H1 (cell line): Measurements from ENCODE around the gene CD63. TPM values are rescaled to one million over a fixed set of nuclear protein-coding genes. Genes with fewer than 3 reads are reported as not detected.

ENCODE experiments used
- KDM5A ChIP-seq: fragments of 200-600 bp; IDR thresholded peaks from 2 replicates; pipeline ENCODE4 v1.7.1; 2012; ENCODE audit warnings: mild to moderate bottlenecking, low read length, inconsistent platforms, mixed read lengths
- NRF1 ChIP-seq: IDR thresholded peaks from 2 replicates; pipeline ENCODE4 v1.6.1; 2011; ENCODE audit warnings: mild to moderate bottlenecking, low read depth, low read length, improper control_type of control experiment
- RAD21 ChIP-seq, 2 experiments: IDR thresholded peaks in 1 of 2; conservative IDR thresholded peaks in 1 of 2; 2 replicates each; pipeline ENCODE4 v1.6.1; 2011; ENCODE audit warnings: low read depth in 2 of 2, low read length in 2 of 2, improper control_type of control experiment in 1 of 2, inconsistent platforms in 1 of 2, mild to moderate bottlenecking in 1 of 2, moderate library complexity in 1 of 2
- RXRA ChIP-seq: IDR thresholded peaks from 2 replicates; pipeline ENCODE4 v1.6.1; 2011; ENCODE audit warnings: low read depth, mild to moderate bottlenecking, low read length, moderate library complexity; ENCODE audit not compliant: insufficient read depth
- polyA plus RNA-seq, 7 experiments: library from polyadenylated mRNA; depleted of rRNA in 3 of 7; stranded (reverse) in 5 of 7; unstranded in 2 of 7; fragments of >200 nt in 5 of 7; fragments of 200-250 nt in 2 of 7; gene quantifications; 1 replicate in 5 of 7; 2 replicates in 1 of 7; 4 replicates in 1 of 7; pipeline versions ENCODE4 v1.2.1 to v1.2.3, GENCODE V29; 2011 to 2013; ENCODE audit warnings: missing spikeins in 2 of 7, mixed read lengths in 2 of 7
- total RNA-seq: library from RNA; stranded (reverse); fragmentation: NEBNext Ultra II Directional; extraction: Animal tissue kit (Norgen Biotek cat#: 25700); gene quantifications from 2 replicates; pipeline ENCODE4 v1.2.1, GENCODE V29; 2021

The CD63 gene
- total and polyA plus RNA-seq, 2 of the 8 experiments (the other 6 are each of a cell fraction or from before 2014, with no cell fraction given), result 440 to 526 TPM

DNA sequence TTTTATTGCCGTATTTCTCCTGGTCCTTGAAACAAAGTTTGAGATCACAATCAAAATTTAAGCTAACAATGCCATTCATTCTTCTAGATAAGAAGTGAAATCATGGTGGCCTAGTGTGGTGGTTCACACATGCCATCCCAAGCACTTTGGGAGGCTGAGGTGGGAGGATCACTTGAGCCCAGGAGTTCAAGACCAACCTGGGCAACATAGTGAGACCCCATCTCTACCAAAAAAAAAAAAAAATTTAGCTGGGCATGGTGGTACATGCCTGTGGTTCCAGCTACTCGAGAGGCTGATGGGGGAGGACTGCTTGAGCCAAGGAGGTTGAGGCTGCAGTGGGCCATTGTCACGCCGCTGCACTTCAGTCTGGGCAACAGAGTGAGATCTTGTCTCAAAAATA lies 38.3 kb upstream of the CD63 start (continued):
- TF ChIP-seq KDM5A (no peak), NRF1 (no peak), RAD21 (IDR thresholded peaks at IDR 0.05 in 1 of 2, conservative IDR thresholded peaks at IDR 0.05 in 1 of 2; ENCODE audit: low read depth in 2 of 2, low read length in 2 of 2) (no peak), RXRA (no peak)
- TF ChIP-seq, all 59 proteins: peak for 0
